HG02981 (cell line): ENCODE data around the gene NCKAP1.
"Not testable (repeated sequence)": the region's sequence is repeated elsewhere in the genome, so short reads cannot be mapped to it uniquely, and the experiment has no call there.

Source experiments
- ATAC-seq: cut with Tn5 transposase; IDR thresholded peaks from one replicate; pipeline ENCODE4 v1.9.1; 2021; ENCODE audit warnings: mild to moderate bottlenecking, moderate library complexity; ENCODE audit not compliant: unreplicated experiment

Gene NCKAP1

GRCh38 chr2:182883451-182883850 lies 154.8 kb downstream of the NCKAP1 start:
- ATAC-seq: no peak

- ATAC-seq: not testable (repeated sequence)
Measured at GRCh38 chr2:182880100-182880499, 158.2 kb downstream of the NCKAP1 start.

GRCh38 chr2:182876653-182877052 lies 161.6 kb downstream of the NCKAP1 start:
- not testable (repeated sequence) for ATAC-seq

GRCh38 chr2:182870227-182870626 lies 168.0 kb downstream of the NCKAP1 start:
- no peak for ATAC-seq

DNA sequence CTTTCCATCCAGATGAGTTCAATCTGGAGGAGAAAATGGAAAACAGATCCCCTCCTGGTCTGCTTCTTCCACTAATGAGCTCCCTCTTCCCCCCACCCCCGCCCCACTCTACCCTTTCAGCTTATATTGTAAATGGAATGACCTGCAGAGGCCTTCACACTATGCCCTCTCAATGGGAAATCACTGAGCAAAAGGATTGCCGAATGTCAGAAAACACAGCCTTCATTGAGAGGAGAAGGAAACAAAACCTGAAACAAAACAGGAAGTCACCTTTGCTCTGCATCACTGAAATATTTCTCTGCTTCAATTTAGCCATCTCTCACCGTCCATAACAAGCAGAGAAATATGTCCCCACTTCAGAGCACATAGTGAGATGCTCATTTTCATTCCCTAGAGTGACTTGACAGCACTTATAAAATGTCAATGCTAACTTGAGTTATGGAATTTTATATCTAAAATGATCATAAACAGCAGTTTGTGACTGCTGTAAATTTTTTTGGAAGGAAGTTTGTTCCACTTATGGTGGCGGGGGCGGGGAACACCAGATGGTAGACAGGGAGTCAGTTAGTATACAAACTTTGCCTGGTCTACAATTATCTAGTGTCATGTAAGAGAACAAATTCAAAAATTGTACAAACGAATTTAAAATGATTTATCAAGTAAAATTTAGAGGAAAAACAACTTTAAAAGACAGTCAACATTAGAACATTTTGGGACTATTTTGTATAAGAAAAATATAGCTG lies 170.0 kb downstream of the NCKAP1 start:
- no peak for ATAC-seq

DNA sequence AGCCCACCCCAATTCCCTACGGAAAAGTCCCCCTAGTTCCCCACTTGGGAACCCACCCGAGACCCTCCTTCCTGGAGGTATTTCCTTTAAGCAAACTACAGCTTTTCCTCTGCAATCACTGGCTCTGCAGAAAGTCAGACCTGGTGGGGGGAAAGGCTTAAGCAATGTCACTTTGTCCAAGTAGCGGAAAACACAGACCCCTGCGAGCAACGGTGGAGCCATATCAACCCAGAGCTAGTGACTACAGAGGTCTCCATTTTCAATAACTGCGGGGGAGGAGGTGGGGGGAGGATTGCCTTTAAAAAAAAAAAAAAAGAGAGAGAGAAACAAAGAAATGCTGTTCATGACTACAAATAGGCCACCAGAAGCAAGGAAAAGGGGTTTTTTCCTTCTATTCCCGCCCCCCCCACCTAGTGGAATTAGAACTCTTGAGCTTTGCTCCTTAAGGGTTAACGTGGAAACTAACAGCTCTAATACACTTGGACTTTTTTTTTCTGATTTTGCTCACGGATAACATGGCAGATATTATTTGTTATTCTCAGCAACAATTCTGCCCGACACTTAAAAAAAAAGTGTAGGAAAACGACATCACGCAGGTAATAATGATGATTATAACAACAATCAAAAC lies 170.7 kb downstream of the NCKAP1 start:
- no peak for ATAC-seq

DNA sequence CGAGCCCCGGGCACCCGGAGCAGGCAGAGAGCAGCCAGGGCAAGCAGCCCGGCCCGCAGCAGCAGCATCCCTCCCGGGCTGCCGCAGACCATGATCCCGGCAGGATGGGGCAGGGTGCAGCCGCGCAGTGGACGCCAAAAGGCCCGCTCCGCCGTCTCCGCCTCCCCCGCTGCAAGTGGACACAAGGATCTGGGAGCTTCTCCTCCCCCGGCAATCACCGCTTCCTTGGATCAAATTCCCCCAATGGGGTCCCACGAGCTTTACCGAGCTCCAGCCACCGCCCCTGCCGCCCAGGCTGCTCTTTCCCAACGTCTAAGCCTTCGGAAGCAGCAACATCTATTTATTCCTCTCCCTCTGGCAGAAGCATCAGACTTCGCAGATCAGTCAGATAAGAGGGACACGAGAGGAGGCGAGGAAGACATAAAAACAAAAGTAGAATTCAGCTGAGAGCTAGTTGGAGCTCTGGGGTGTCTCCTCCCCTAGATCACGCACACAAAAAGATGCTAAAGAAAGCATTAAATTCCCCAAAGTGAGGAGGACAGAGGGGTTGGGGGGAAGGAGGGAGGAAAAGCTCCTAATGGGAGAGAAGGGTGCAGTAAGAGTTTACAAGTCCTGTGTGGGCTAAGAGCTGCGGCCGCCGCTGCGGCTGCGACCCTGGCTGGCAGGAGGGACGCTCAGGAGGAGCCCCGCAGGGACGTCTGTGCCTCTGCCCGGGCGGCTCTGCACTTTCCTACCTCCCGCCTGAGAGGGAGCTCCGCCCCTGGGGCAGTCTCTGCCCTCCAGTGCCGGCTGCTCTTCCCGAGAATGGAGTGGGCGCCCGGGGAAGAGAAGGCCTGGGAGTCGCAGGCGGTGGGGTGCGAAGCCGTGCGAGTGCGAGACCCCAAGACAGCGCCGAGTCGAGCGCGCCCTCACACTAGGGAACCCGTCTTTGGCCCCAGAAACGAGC lies 171.5 kb downstream of the NCKAP1 start, which contains the start of gene FRZB:
Gene FRZB, minus strand, starts transcription at position 177 of the 946 bp plus-strand sequence. Its CDS starts 85 bp downstream, at position 92.
- ATAC-seq: no peak

DNA sequence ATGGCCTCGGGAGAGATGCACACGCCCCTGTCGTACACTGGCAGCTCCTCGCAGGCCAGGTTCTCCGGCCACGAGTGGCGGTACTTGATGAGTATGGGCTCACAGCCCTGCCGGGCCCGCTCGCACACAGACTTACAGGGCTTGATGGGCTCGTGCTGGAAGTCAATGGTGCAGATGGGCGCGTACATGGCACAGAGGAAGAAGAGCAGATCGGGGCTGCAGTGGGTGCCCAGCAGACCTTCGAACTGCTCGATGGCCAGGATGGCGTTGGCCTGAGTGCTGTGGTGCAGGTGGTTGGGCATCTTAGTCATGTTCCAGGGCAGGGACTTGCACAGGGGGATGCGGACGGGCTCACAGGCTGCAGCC lies 172.2 kb downstream of the NCKAP1 start:
- ATAC-seq: no peak

GRCh38 chr2:182864949-182865570 lies 173.2 kb downstream of the NCKAP1 start:
- no peak for ATAC-seq

DNA sequence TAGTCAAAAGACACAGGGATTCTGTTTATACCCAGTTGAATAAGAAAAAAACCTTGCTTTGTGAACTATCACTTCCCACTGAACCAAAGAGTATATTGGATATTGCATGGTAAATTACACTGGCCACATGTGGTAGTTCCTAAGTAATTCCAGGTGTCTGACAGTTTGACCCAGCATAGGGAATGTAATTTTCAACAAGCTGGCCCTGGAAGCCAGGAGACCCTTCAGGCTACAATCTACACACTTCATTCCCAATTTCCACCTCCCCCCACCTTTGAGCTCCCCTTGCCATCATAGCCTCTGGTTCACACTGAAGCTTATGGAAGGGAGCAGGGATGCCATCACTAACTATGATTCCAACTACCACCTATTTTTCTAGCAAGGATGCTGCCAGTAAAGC lies 174.6 kb downstream of the NCKAP1 start:
- ATAC-seq: no peak

DNA sequence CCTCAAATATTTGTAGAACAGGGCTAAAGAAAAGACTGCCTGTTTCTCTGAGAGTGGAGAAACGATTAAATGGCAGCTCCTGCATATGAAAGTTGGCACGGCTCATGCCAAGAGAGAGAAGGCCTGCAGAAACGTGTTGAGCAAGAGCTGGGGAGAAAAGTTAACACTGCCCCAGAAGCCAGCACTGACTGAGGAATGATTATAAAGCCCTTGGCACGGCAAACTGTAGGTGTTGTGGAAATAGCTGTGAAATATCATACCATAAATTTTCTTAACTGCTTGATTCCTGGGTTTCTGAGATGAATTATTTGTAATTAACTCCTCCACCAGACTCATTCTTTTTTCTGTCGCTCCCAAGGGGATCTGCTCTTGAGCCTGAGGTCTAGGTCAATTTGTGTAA lies 176.2 kb downstream of the NCKAP1 start:
- no peak for ATAC-seq

DNA sequence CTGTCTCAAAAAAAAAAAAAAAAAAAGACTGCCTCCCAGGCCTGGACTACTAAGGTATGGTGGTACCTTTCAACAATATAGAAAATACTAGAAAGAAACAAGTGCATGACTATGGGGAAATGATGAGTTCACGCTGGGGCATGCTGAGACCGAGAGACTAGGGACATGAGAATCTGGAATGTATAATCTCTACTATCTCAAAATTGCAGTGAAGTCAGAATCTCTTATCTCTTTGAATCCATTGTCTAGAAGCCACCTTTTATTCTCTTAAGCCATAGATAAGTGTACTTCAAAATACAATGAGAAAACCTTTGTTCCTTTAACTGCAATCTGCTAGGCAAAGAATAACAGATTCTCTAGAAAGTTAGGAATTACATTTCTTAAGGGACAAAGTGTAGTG lies 177.4 kb downstream of the NCKAP1 start:
- no peak for ATAC-seq
